Spleen (tissue), 7 donors: ENCODE measurements around the gene ARRB2.

Experiments used
- POLR2A ChIP-seq, 3 donors: fragments of 450-650 bp; IDR thresholded peaks; one replicate each; pipeline ENCODE4 v1.5.1; 2017; ENCODE audit warnings: antibody characterized with exemption in 3 of 3, mild to moderate bottlenecking in 1 of 3
- TF ChIP-seq, protein P1 (sequence below), 11 experiments: fragments of 200-600 bp in 7 of 11; fragments of 450-650 bp in 4 of 11; sonication (generic) in 4 of 11; IDR thresholded peaks in 8 of 11; conservative IDR thresholded peaks in 3 of 11; 1 replicate in 7 of 11; 2 replicates in 4 of 11; pipeline versions ENCODE4 v1.4.0 to v1.8.0; 2016 to 2021; ENCODE audit warnings: antibody characterized with exemption in 11 of 11, inconsistent platforms in 4 of 11, mild to moderate bottlenecking in 1 of 11
- donor health status: DM: no; HTN: no; CAD: no; lungs with moderate emphysema.
- donor health status: DM: no; HTN: no; CAD: no.
- donor health status: DM: no; HTN: no; CAD: no.

DNA sequence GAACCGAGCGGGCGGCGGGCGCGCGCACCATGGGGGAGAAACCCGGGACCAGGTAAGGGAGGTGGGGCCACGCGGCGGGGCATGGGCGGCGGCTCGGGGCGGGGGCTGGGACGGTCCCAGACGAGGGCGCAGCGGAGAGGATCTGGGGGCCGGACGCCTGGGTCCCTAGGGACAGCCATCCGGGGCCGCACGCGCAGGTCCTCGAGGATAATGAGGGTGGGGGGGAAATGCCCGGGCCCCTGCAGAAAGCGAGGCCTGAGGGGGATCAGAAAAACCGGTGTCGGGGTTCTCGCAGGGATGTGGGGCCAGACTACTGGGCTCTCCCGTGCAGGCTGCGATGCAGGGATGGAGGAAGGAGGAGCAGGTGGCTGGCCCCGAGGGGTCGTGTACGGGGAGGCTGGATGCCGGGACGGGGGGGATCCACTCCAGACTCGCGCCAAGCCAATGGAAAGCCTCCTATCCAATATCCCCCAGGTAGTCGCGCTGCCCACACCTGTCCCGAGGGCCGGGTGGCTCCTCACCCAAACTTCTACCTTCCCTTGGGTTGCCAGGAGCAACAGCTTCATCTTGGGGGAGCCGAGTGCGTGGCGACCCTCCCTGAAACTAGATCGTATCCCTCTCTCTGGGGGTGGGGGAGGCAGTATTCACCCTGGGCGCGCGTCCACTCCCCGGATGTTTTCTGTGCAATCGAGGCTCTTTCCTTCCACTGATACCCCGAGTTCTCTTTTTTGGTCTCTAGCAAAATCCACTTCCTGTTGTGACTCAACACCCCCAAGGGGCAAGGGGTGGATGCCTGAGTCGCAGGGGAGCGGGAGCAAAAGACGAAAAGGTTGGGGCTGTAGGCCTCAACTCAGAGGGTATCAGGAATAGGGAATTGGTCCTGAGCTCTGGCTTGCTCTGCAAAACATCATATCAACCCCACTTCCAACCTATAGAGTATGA is 532 bp downstream of the ARRB2 start:
- TF ChIP-seq POLR2A (IDR thresholded peaks at IDR 0.05), result peak in 2 of 3 donors; percentile 20 to 39
- TF ChIP-seq, protein P1, sequence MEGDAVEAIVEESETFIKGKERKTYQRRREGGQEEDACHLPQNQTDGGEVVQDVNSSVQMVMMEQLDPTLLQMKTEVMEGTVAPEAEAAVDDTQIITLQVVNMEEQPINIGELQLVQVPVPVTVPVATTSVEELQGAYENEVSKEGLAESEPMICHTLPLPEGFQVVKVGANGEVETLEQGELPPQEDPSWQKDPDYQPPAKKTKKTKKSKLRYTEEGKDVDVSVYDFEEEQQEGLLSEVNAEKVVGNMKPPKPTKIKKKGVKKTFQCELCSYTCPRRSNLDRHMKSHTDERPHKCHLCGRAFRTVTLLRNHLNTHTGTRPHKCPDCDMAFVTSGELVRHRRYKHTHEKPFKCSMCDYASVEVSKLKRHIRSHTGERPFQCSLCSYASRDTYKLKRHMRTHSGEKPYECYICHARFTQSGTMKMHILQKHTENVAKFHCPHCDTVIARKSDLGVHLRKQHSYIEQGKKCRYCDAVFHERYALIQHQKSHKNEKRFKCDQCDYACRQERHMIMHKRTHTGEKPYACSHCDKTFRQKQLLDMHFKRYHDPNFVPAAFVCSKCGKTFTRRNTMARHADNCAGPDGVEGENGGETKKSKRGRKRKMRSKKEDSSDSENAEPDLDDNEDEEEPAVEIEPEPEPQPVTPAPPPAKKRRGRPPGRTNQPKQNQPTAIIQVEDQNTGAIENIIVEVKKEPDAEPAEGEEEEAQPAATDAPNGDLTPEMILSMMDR (IDR thresholded peaks at IDR 0.05 in 8 of 11, conservative IDR thresholded peaks at IDR 0.05 in 3 of 11), result no peak
